IMR-90 (cell line): ENCODE data around the gene NCOA7. TPM values are rescaled to one million over a fixed set of nuclear protein-coding genes. Genes with fewer than 3 reads are reported as not detected.
A peak's percentile ranks its signal among the peaks of the same experiment; 100 is the strongest.

ENCODE experiments used
- ATAC-seq: fragments of 200-7000 bp; cut with Tn5 transposase; 2 replicates; pipeline ENCODE4 v1.9.1; 2020; ENCODE audit warnings: low read depth, mild to moderate bottlenecking, moderate library complexity
- BruUV-seq: library from RNA; stranded (reverse); fragments of 400-500 nt; replicated peaks from 2 replicates; lab custom pipeline; 2021; lab: Mats Ljungman, UMichigan
- CTCF ChIA-PET: fragments of 300-600 bp; formaldehyde crosslinking; extraction: SDS; loops from one replicate; lab custom pipeline; 2021; ENCODE audit warnings: antibody characterized with exemption; lab: Yijun Ruan, JAX
- POLR2A ChIA-PET: fragments of 300-600 bp; sonication (Branson Sonifier 250); formaldehyde crosslinking; loops from one replicate; lab custom pipeline; 2022; ENCODE audit warnings: antibody characterized with exemption; ENCODE audit not compliant: unreplicated experiment; lab: Charles Lee
- DNase-seq: peaks from one replicate; pipeline ENCODE4 v3.0.0; 2013
- H2AFZ ChIP-seq: replicated peaks from 2 replicates; pipeline ENCODE3; 2013; ENCODE audit warnings: low read length, mild to moderate bottlenecking; ENCODE audit not compliant: poor library complexity
- H2AK5ac ChIP-seq: 2 replicates; pipeline ENCODE4 v1.6.1; 2013; ENCODE audit warnings: low read depth, low read length, inconsistent platforms
- H2AK9ac ChIP-seq: replicated peaks from 2 replicates; pipeline ENCODE3; 2013; ENCODE audit warnings: mild to moderate bottlenecking, low read depth, low read length, moderate library complexity; ENCODE audit not compliant: poor library complexity
- H2BK120ac ChIP-seq: 2 replicates; pipeline ENCODE4 v1.6.1; 2013; ENCODE audit warnings: low read depth, low read length, inconsistent platforms
- H2BK15ac ChIP-seq: 3 replicates; pipeline ENCODE4 v1.6.1; 2013; ENCODE audit warnings: low read depth, low read length, inconsistent platforms
- H2BK20ac ChIP-seq: 2 replicates; pipeline ENCODE4 v1.6.1; 2013; ENCODE audit warnings: low read depth, mild to moderate bottlenecking, inconsistent platforms, low read length, moderate library complexity
- H2BK5ac ChIP-seq: 2 replicates; pipeline ENCODE4 v1.6.1; 2013; ENCODE audit warnings: mild to moderate bottlenecking, low read depth, low read length, inconsistent platforms; ENCODE audit not compliant: poor library complexity, severe bottlenecking
- H3K14ac ChIP-seq: replicated peaks from 2 replicates; pipeline ENCODE4 v1.6.1; 2013; ENCODE audit warnings: low read depth, low read length, inconsistent platforms
- H3K18ac ChIP-seq: 2 replicates; pipeline ENCODE4 v1.6.1; 2013; ENCODE audit warnings: low read depth, low read length, control low read depth
- H3K23ac ChIP-seq: 2 replicates; pipeline ENCODE4 v1.6.1; 2013; ENCODE audit warnings: low read depth, low read length, inconsistent platforms
- H3K27ac ChIP-seq: 2 replicates; pipeline ENCODE4 v1.5.1; 2013; ENCODE audit warnings: mild to moderate bottlenecking, control low read depth, low read length; ENCODE audit not compliant: insufficient read depth
- H3K27me3 ChIP-seq: 2 replicates; pipeline ENCODE4 v1.6.1; 2013; ENCODE audit warnings: low read length; ENCODE audit not compliant: control insufficient read depth, insufficient read depth
- H3K36me3 ChIP-seq: 2 replicates; pipeline ENCODE4 v1.6.1; 2013; ENCODE audit warnings: low read length, mixed read lengths; ENCODE audit not compliant: control insufficient read depth, insufficient read depth
- H3K4ac ChIP-seq: 2 replicates; pipeline ENCODE4 v1.6.1; 2013; ENCODE audit warnings: low read depth, low read length, inconsistent platforms
- H3K4me1 ChIP-seq: 2 replicates; pipeline ENCODE4 v1.6.1; 2013; ENCODE audit warnings: low read length, mixed read lengths; ENCODE audit not compliant: control insufficient read depth, insufficient read depth
- H3K4me2 ChIP-seq: 2 replicates; pipeline ENCODE4 v1.6.1; 2013; ENCODE audit warnings: low read depth, mild to moderate bottlenecking, control low read depth, low read length, moderate library complexity
- H3K4me3 ChIP-seq: 2 replicates; pipeline ENCODE4 v1.5.1; 2013; ENCODE audit warnings: low read depth, mild to moderate bottlenecking, control low read depth, low read length, moderate library complexity; ENCODE audit not compliant: insufficient read depth
- H3K56ac ChIP-seq: 2 replicates; pipeline ENCODE4 v1.6.1; 2013; ENCODE audit warnings: low read length, inconsistent platforms; ENCODE audit not compliant: insufficient read depth; ENCODE audit errors: extremely low read depth
- H3K79me1 ChIP-seq, 2 experiments: 2 replicates each; pipeline ENCODE4 v1.6.1; 2013; ENCODE audit warnings: low read length in 2 of 2, inconsistent platforms in 1 of 2, low read depth in 1 of 2
- H3K9ac ChIP-seq: 2 replicates; pipeline ENCODE4 v1.6.1; 2013; ENCODE audit warnings: low read depth, low read length, control low read depth
- H3K9me1 ChIP-seq: 2 replicates; pipeline ENCODE4 v1.6.1; 2013; ENCODE audit warnings: low read length, inconsistent platforms; ENCODE audit not compliant: insufficient read depth
- H3K9me3 ChIP-seq: 2 replicates; pipeline ENCODE4 v1.6.1; 2013; ENCODE audit warnings: low read length; ENCODE audit not compliant: control insufficient read depth, insufficient read depth
- H4K20me1 ChIP-seq: 2 replicates; pipeline ENCODE4 v1.6.1; 2013; ENCODE audit warnings: low read length, inconsistent platforms; ENCODE audit not compliant: insufficient read depth
- H4K5ac ChIP-seq: 2 replicates; pipeline ENCODE4 v1.6.1; 2013; ENCODE audit warnings: mild to moderate bottlenecking, low read depth, low read length, control low read depth
- H4K8ac ChIP-seq, 2 experiments: 2 replicates each; pipeline ENCODE4 v1.6.1; 2013; ENCODE audit warnings: low read depth in 2 of 2, low read length in 2 of 2, control low read depth in 1 of 2, inconsistent platforms in 1 of 2
- H4K91ac ChIP-seq: 2 replicates; pipeline ENCODE4 v1.6.1; 2013; ENCODE audit warnings: low read depth, low read length, inconsistent platforms; ENCODE audit not compliant: insufficient read depth
- MAZ ChIP-seq: IDR thresholded peaks from 2 replicates; pipeline ENCODE4 v1.6.1; 2012; ENCODE audit warnings: low read depth, mild to moderate bottlenecking, low read length, improper control_type of control experiment, moderate library complexity, borderline replicate concordance
- NFE2L2 ChIP-seq: fragments of 150-350 bp; IDR thresholded peaks from 2 replicates; pipeline ENCODE4 v1.6.1; 2016; ENCODE audit warnings: low read depth, mild to moderate bottlenecking, low read length
- whole genome bisulfite sequencing, 2 experiments: methylation state at CpG; one replicate each; pipeline versions ENCODE4 v1.1.5 to v1.1.7; 2013; ENCODE audit warnings: missing lambda C conversion rate in 2 of 2; ENCODE audit not compliant: insufficient read length in 1 of 2; ENCODE audit errors: extremely low coverage in 2 of 2; 5-methylcytosine and 5-hydroxymethylcytosine counted together
- dilution Hi-C: fragments of 300-500 bp; cut with HindIII; formaldehyde crosslinking; loops from one replicate; pipeline ENCODE4 v1.14.3; 2018; ENCODE audit warnings: low sequenced_read_pairs; ENCODE audit not compliant: unreplicated experiment
- in situ Hi-C: fragments of 300-500 bp; cut with MboI; formaldehyde crosslinking; loops from 3 replicates; pipeline ENCODE4 v1.14.3; 2019; ENCODE audit warnings: low sequenced_read_pairs, inconsistent platforms, mixed read lengths
- intact Hi-C: fragments of 100-400 bp; cut with micrococcal nuclease; formaldehyde crosslinking; loops from 2 replicates; pipeline ENCODE4 v1.10.0; 2022
- polyA plus RNA-seq, 3 experiments: library from polyadenylated mRNA; depleted of rRNA; stranded (reverse); fragments of >200 nt; gene quantifications; 2 replicates each; pipeline ENCODE4 v1.2.3, GENCODE V29; 2012; ENCODE audit warnings: low replicate concordance in 1 of 3
- total RNA-seq: library from RNA; depleted of rRNA; stranded (reverse); fragments of >200 nt; gene quantifications from 2 replicates; pipeline ENCODE4 v1.2.3, GENCODE V29; 2012

NCOA7 gene
- total and polyA plus RNA-seq, 2 of the 4 experiments (the other 2 are of a cell fraction) = 12.6 to 12.9 TPM

DNA sequence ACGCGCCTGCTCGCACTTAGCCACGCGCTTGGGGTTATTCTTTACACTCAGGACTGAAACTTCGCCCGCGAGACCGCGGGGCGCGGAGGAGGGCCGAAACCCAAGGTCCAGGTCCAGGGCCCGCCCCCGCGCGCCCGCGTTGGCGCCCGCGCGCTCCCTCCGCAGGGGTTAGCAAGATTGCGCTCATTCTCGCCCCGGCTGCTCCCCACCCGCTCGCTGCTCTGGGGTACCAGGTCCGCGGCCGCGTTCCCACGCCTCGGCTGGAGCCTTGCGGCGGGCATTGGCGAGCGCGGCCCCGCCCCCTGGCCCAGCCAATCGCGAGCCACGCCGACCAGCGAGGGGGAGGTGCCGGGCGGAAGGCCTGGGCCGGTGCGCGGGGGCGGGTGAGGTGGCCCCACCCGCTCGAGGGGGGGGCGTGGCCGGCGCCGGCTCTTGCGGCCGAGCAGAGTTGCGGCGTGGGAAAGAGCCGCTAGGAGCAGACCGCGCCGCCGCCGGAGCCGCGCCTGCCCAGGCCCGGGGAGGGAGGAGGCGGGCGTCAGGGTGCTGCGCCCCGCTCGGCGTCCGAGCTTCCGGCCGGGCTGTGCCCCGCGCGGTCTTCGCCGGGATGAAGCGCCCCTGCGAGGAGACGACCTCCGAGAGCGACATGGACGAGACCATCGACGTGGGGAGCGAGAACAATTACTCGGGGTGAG lies 41.4 kb upstream of the NCOA7 start, which contains the start of gene HEY2:
TSS of gene HEY2 (plus strand) at position 460 of the 692 bp plus-strand sequence. CDS start at position 605, 145 bp downstream.
- peaks cover 10% of the 10 kb centered on the region for H3K4me1 ChIP-seq
- H4K91ac ChIP-seq = no peak within 1 kb of the TSS
- TF ChIP-seq NFE2L2 = no peak
- TF ChIP-seq MAZ = peak; percentile 91; the same call in 1 of the 2 replicates
- H4K8ac ChIP-seq = no peak within 1 kb of the TSS
- no peak within 1 kb of the TSS for H2AK9ac ChIP-seq
- no peak within 1 kb of the TSS for H2AK5ac ChIP-seq
- ChIA-PET CTCF (no interaction called here), POLR2A (no interaction called here)
- H4K5ac ChIP-seq = no peak within 1 kb of the TSS
- H3K56ac ChIP-seq = no peak within 1 kb of the TSS
- H3K14ac ChIP-seq = no peak within 1 kb of the TSS
- no peak within 1 kb of the TSS for H3K27ac ChIP-seq
- H3K4ac ChIP-seq = no peak within 1 kb of the TSS
- H3K27me3 ChIP-seq = peaks cover 64% of the 10 kb centered on the region
- H3K36me3 ChIP-seq = no peaks in the 10 kb centered on the region
- no peak within 1 kb of the TSS for H2BK5ac ChIP-seq
- ATAC-seq (peak; percentile 99), DNase-seq (peak; percentile 81)
- no peaks in the 10 kb centered on the region for H4K20me1 ChIP-seq
- no peak within 1 kb of the TSS for H3K18ac ChIP-seq
- H2AFZ ChIP-seq = peak within 1 kb of the TSS; percentile 95
- H3K9me1 ChIP-seq = no peaks in the 10 kb centered on the region
- H3K9me3 ChIP-seq = no peaks in the 10 kb centered on the region; the same call in 1 of the 2 replicates
- 1% methylated on average over 28 of the region's 95 CpGs; no CpG with 5 or more reads in 1 of the 2 experiments for WGBS, 2 experiments
- H3K4me2 ChIP-seq = peak within 1 kb of the TSS; percentile 80
- no peak within 1 kb of the TSS for H2BK120ac ChIP-seq
- peak within 1 kb of the TSS; percentile 60 for H3K4me3 ChIP-seq
- H3K23ac ChIP-seq = no peak within 1 kb of the TSS
- no peak within 1 kb of the TSS for H2BK15ac ChIP-seq
- H3K79me1 ChIP-seq = no peaks in the 10 kb centered on the region
- dilution Hi-C loops (no loop called here), in situ Hi-C loops (no loop called here), intact Hi-C loops (loop anchor here (5.0 kb wide), 1 partner anchor 387 kb away; no protein-coding TSS in a partner anchor)
- BruUV-seq = no TSS peak
- H2BK20ac ChIP-seq = no peak within 1 kb of the TSS
- H3K9ac ChIP-seq = no peak within 1 kb of the TSS
